ENCODE results near the gene ODAD4.

ODAD4 gene

DNA sequence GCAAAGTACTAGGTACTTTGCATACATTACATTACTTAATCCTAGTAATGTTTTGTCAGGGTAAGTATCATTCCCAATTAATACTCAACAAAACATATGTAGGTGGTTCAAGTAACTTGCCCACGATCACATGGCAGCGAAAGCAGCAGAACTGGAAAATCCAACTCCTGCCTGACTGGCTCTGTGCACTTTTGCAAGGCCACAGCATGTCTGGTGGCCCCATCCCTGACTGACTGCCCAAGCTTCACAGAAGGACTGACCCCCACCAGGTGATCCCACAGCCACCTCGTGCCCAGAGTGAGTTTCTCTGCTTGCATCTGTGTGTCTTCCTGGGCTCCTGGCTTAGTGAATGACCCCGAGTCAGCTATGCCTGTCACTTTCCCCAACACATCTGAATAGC lies 47.6 kb downstream of the ODAD4 start:
- H3K79me2 ChIP-seq (ENCODE audit: insufficient read depth, low read length), result no peaks in the 10 kb centered on the region
- H3K4me3 ChIP-seq (ENCODE audit: insufficient read depth, low read length, poor library complexity, severe bottlenecking), result no peak overlapping the region
- no peaks in the 10 kb centered on the region; the same call in 1 of the 2 replicates for H3F3A ChIP-seq (ENCODE audit: insufficient read depth)
- TF ChIP-seq EZH2phosphoT487 (conservative IDR thresholded peaks at IDR 0.05; ENCODE audit: low read length), result no peak
- TF ChIP-seq CTCF (IDR thresholded peaks at IDR 0.05; ENCODE audit: insufficient read depth, low read length, poor library complexity, severe bottlenecking), result no peak
- H3K9me2 ChIP-seq (replicated peaks; ENCODE audit: insufficient read depth, low read length), result no peaks in the 10 kb centered on the region
- no peak overlapping the region for H3K9ac ChIP-seq (ENCODE audit: low read length)
- H3K4me2 ChIP-seq (ENCODE audit: low read depth, low read length, poor library complexity, severe bottlenecking), result no peak overlapping the region
- no peak overlapping the region for H3K27ac ChIP-seq (ENCODE audit: low read depth, low read length)
- no peaks in the 10 kb centered on the region for H3K27me3 ChIP-seq (ENCODE audit: low read length)
- H2AFZ ChIP-seq (ENCODE audit: low read depth, low read length, severe bottlenecking), result no peak overlapping the region
- no peaks in the 10 kb centered on the region for H4K20me1 ChIP-seq (ENCODE audit: low read depth, low read length)
- H3K9me3 ChIP-seq (ENCODE audit: insufficient read depth, low read length), result no peaks in the 10 kb centered on the region
- H3K36me3 ChIP-seq (ENCODE audit: low read length), result 0 out of 2 replicates have a peak, but pooled peaks cover 2% of the 10 kb centered on the region

GRCh38 chr17:41982026-41982760 lies 51.8 kb downstream of the ODAD4 start:
- Histone ChIP-seq H3K9me3 (ENCODE audit: insufficient read depth, low read length) (no peaks in the 10 kb centered on the region), H3F3A (ENCODE audit: insufficient read depth) (no peaks in the 10 kb centered on the region), H3K4me3 (ENCODE audit: insufficient read depth, low read length, poor library complexity, severe bottlenecking) (no peak overlapping the region), H3K4me2 (ENCODE audit: low read depth, low read length, poor library complexity, severe bottlenecking) (no peak overlapping the region), H3K27me3 (ENCODE audit: low read length) (no peaks in the 10 kb centered on the region), H4K20me1 (ENCODE audit: low read depth, low read length) (no peaks in the 10 kb centered on the region), H2AFZ (ENCODE audit: low read depth, low read length, severe bottlenecking) (no peak overlapping the region), H3K36me3 (ENCODE audit: low read length) (peaks cover 12% of the 10 kb centered on the region; the same call in 1 of the 2 replicates), H3K9ac (ENCODE audit: low read length) (no peak overlapping the region), H3K9me2 (replicated peaks; ENCODE audit: insufficient read depth, low read length) (no peaks in the 10 kb centered on the region), H3K79me2 (ENCODE audit: insufficient read depth, low read length) (no peaks in the 10 kb centered on the region), H3K27ac (ENCODE audit: low read depth, low read length) (no peak overlapping the region)
- no peak for TF ChIP-seq CTCF (IDR thresholded peaks at IDR 0.05; ENCODE audit: insufficient read depth, low read length, poor library complexity, severe bottlenecking)
- TF ChIP-seq EZH2phosphoT487 (conservative IDR thresholded peaks at IDR 0.05; ENCODE audit: low read length), result no peak

DNA sequence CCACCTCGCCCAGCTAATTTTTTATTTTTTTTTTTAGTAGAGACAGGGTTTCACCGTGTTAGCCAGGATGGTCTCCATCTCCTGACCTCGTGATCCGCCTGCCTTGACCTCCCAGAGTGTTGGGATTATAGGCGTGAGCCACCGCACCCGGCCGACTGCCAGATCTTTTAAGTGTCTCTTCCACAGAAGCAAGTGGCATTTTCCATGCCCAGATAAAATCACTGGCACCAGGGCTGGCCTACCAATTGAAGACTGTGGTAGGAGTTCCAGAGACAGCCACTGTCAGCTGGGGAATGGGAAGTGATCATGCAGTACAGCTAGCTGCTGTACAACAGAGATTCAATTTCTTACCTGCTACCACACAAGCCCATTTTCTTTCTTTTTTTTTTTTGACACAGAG lies 54.0 kb downstream of the ODAD4 start:
- Histone ChIP-seq H3F3A (ENCODE audit: insufficient read depth) (no peaks in the 10 kb centered on the region), H3K9ac (ENCODE audit: low read length) (no peak overlapping the region), H2AFZ (ENCODE audit: low read depth, low read length, severe bottlenecking) (no peak overlapping the region), H3K4me2 (ENCODE audit: low read depth, low read length, poor library complexity, severe bottlenecking) (no peak overlapping the region), H3K9me2 (replicated peaks; ENCODE audit: insufficient read depth, low read length) (no peaks in the 10 kb centered on the region), H3K27me3 (ENCODE audit: low read length) (no peaks in the 10 kb centered on the region), H3K79me2 (ENCODE audit: insufficient read depth, low read length) (no peaks in the 10 kb centered on the region), H3K36me3 (ENCODE audit: low read length) (peaks cover 24% of the 10 kb centered on the region; the same call in 1 of the 2 replicates), H3K9me3 (ENCODE audit: insufficient read depth, low read length) (no peaks in the 10 kb centered on the region), H4K20me1 (ENCODE audit: low read depth, low read length) (no peaks in the 10 kb centered on the region), H3K4me3 (ENCODE audit: insufficient read depth, low read length, poor library complexity, severe bottlenecking) (no peak overlapping the region), H3K27ac (ENCODE audit: low read depth, low read length) (no peak overlapping the region)
- no peak for TF ChIP-seq EZH2phosphoT487 (conservative IDR thresholded peaks at IDR 0.05; ENCODE audit: low read length)
- no peak for TF ChIP-seq CTCF (IDR thresholded peaks at IDR 0.05; ENCODE audit: insufficient read depth, low read length, poor library complexity, severe bottlenecking)

All from SU-DHL-6 (cell line).